K562 (cell line): Measurements from ENCODE around the gene UHRF1. TPM values are rescaled to one million over a fixed set of nuclear protein-coding genes. Genes with fewer than 3 reads are reported as not detected.

Experiments used
- ATAC-seq: fragments of 200-7000 bp; cut with Tn5 transposase; 3 replicates; pipeline ENCODE4 v1.9.1; 2020; ENCODE audit warnings: moderate library complexity
- BruUV-seq: library from RNA; stranded (reverse); fragments of 400-500 nt; replicated peaks from 2 replicates; lab custom pipeline; 2021; lab: Mats Ljungman, UMichigan
- CTCF ChIA-PET: fragments of 300-600 bp; formaldehyde crosslinking; extraction: SDS; loops from one replicate; lab custom pipeline; 2021; ENCODE audit warnings: low intra/inter-chr PET ratio; lab: Yijun Ruan, JAX
- POLR2A ChIA-PET: fragments of 300-600, 350-650 bp; sonication (Branson Sonifier 250); formaldehyde crosslinking; extraction: SDS; loops from one replicate; lab custom pipeline; 2021; ENCODE audit warnings: antibody characterized with exemption, inconsistent platforms; lab: Yijun Ruan, JAX
- DNase-seq, 4 experiments: peaks; one replicate each; pipeline versions ENCODE4 v3.0.0 to v3.0.0-alpha.2; 2011 to 2018; ENCODE audit warnings: low spot score in 3 of 4, mixed read lengths in 3 of 4; ENCODE audit errors: extremely low read depth in 1 of 4
- FAIRE-seq: peaks from 2 replicates; lab custom pipeline; 2011; peaks lifted over from hg19 to GRCh38; lab: Jason Lieb, UNC
- H2AFZ ChIP-seq: 2 replicates; pipeline ENCODE4 v1.6.0; 2011; ENCODE audit warnings: low read depth, low read length, control low read depth, inconsistent platforms
- H3K27ac ChIP-seq: fragments of 200-600 bp; 3 replicates; pipeline ENCODE4 v1.8.0; 2011; ENCODE audit warnings: low read depth, mild to moderate bottlenecking, control low read depth, inconsistent platforms, low read length, moderate library complexity, mixed read lengths; ENCODE audit errors: extremely low read depth
- H3K27me3 ChIP-seq, 2 experiments: fragments of 300-600 bp in 1 of 2; 2 replicates in 1 of 2; 3 replicates in 1 of 2; pipeline versions ENCODE4 v1.6.0 to v1.8.0; 2011; ENCODE audit warnings: inconsistent platforms in 2 of 2, low read length in 2 of 2, mild to moderate bottlenecking in 1 of 2, mixed read lengths in 1 of 2, moderate library complexity in 1 of 2; ENCODE audit not compliant: control insufficient read depth in 2 of 2, insufficient read depth in 2 of 2
- H3K36me3 ChIP-seq: fragments of 300-600 bp; 3 replicates; pipeline ENCODE4 v1.8.0; 2011; ENCODE audit warnings: mild to moderate bottlenecking, low read length, inconsistent platforms; ENCODE audit not compliant: control insufficient read depth, insufficient read depth
- H3K4me1 ChIP-seq, 2 experiments: fragments of 200-600 bp in 1 of 2; replicated peaks in 1 of 2; 2 replicates in 1 of 2; 3 replicates in 1 of 2; pipeline versions ENCODE4 v1.5.1 to v1.8.0; 2011; ENCODE audit warnings: inconsistent platforms in 2 of 2, low read length in 2 of 2, mild to moderate bottlenecking in 1 of 2, mixed read lengths in 1 of 2, moderate library complexity in 1 of 2; ENCODE audit not compliant: control insufficient read depth in 2 of 2, insufficient read depth in 2 of 2
- H3K4me2 ChIP-seq: 2 replicates; pipeline ENCODE4 v1.6.1; 2011; ENCODE audit warnings: low read length, control low read depth, inconsistent platforms, mixed read lengths; ENCODE audit not compliant: insufficient read depth
- H3K4me3 ChIP-seq: fragments of 200-600 bp; sonication (generic), shearing (Covaris generic); 2 replicates; pipeline ENCODE4 v1.5.1; 2016; ENCODE audit warnings: control low read depth, inconsistent platforms
- H3K79me2 ChIP-seq: fragments of 200-600 bp; 3 replicates; pipeline ENCODE4 v1.8.0; 2011; ENCODE audit warnings: low read length, inconsistent platforms; ENCODE audit not compliant: control insufficient read depth, insufficient read depth
- H3K9ac ChIP-seq, 2 experiments: 2 replicates each; pipeline versions ENCODE4 v1.6.0 to v1.6.1; 2011; ENCODE audit warnings: low read depth in 2 of 2, low read length in 2 of 2, control low read depth in 1 of 2, inconsistent platforms in 1 of 2, mild to moderate bottlenecking in 1 of 2, mixed read lengths in 1 of 2; ENCODE audit not compliant: insufficient read depth in 1 of 2
- H3K9me1 ChIP-seq: one replicate; pipeline ENCODE4 v1.6.0; 2011; ENCODE audit warnings: inconsistent platforms, mild to moderate bottlenecking, low read length, moderate library complexity; ENCODE audit not compliant: control insufficient read depth, insufficient read depth
- H3K9me3 ChIP-seq: replicated peaks from 2 replicates; pipeline ENCODE4 v1.5.1; 2011; ENCODE audit warnings: low read depth, low read length, inconsistent platforms; ENCODE audit not compliant: control insufficient read depth, insufficient read depth
- H4K20me1 ChIP-seq: replicated peaks from 2 replicates; pipeline ENCODE4 v1.6.1; 2011; ENCODE audit warnings: low read length, inconsistent platforms, mixed read lengths; ENCODE audit not compliant: control insufficient read depth, insufficient read depth
- CCNT2 ChIP-seq: IDR thresholded peaks from 2 replicates; pipeline ENCODE4 v1.6.1; 2011; ENCODE audit warnings: borderline replicate concordance, low read depth, mild to moderate bottlenecking, moderate library complexity, mixed read lengths, low read length; ENCODE audit not compliant: insufficient read length; ENCODE audit errors: extremely low read depth
- CREB1 ChIP-seq, 2 experiments: sonication (generic) in 1 of 2; formaldehyde crosslinking in 1 of 2; IDR thresholded peaks; 2 replicates each; pipeline versions ENCODE4 v1.6.1 to v1.8.0; 2012 to 2022; ENCODE audit warnings: inconsistent platforms in 1 of 2, mild to moderate bottlenecking in 1 of 2, missing genetic modification reagents in 1 of 2, moderate library complexity in 1 of 2
- ELF2 ChIP-seq: fragments of 250-450 bp; sonication (Bioruptor Pico); IDR thresholded peaks from 2 replicates; pipeline ENCODE4 v1.5.0; 2021; ENCODE audit warnings: mild to moderate bottlenecking
- FOSL1 ChIP-seq: fragments of 200-800 bp; sonication (Bioruptor generic); conservative IDR thresholded peaks from 2 replicates; pipeline ENCODE4 v1.6.1; 2016; ENCODE audit warnings: missing genetic modification characterization, missing compliant biosample characterization
- GTF3C2 ChIP-seq: IDR thresholded peaks from 3 replicates; pipeline ENCODE4 v1.6.1; 2011; ENCODE audit warnings: borderline replicate concordance, mild to moderate bottlenecking, moderate library complexity; ENCODE audit not compliant: insufficient read length; ENCODE audit errors: extremely low read depth
- JUN ChIP-seq, 2 experiments: sonication (generic) in 1 of 2; formaldehyde crosslinking in 1 of 2; IDR thresholded peaks; 2 replicates each; pipeline versions ENCODE4 v1.6.1 to v1.8.0; 2012 to 2022; ENCODE audit warnings: borderline replicate concordance in 2 of 2, mild to moderate bottlenecking in 2 of 2, improper control_type of control experiment in 1 of 2, low read depth in 1 of 2, low read length in 1 of 2, missing genetic modification reagents in 1 of 2
- KAT2B ChIP-seq: IDR thresholded peaks from one replicate; pipeline ENCODE4 v1.6.1; 2012; ENCODE audit warnings: low read depth, mild to moderate bottlenecking, control low read depth, inconsistent platforms, low read length, moderate library complexity
- RBM22 ChIP-seq: fragments of 200-400 bp; formaldehyde crosslinking; IDR thresholded peaks from 2 replicates; pipeline ENCODE4 v1.6.1; 2018; ENCODE audit warnings: low read length, low read depth; ENCODE audit not compliant: poor library complexity, severe bottlenecking
- SIX5 ChIP-seq, 2 experiments: IDR thresholded peaks; 2 replicates each; pipeline ENCODE4 v1.6.1; 2011; ENCODE audit warnings: low read length in 2 of 2, borderline replicate concordance in 1 of 2, low read depth in 1 of 2, mild to moderate bottlenecking in 1 of 2, moderate library complexity in 1 of 2; ENCODE audit not compliant: insufficient read depth in 1 of 2
- SRSF7 ChIP-seq: fragments of 200-400 bp; formaldehyde crosslinking; optimal IDR thresholded peaks from 2 replicates; pipeline ENCODE3; 2017; ENCODE audit warnings: mild to moderate bottlenecking, low read depth, low read length
- TOE1 ChIP-seq, 2 experiments: fragments of 450-650 bp in 1 of 2; sonication (generic) in 1 of 2; formaldehyde crosslinking in 1 of 2; IDR thresholded peaks; 2 replicates each; pipeline versions ENCODE4 v1.7.1 to v1.8.0; 2016 to 2022; ENCODE audit warnings: borderline replicate concordance in 2 of 2, mild to moderate bottlenecking in 2 of 2, antibody characterized with exemption in 1 of 2, inconsistent platforms in 1 of 2, low read depth in 1 of 2, missing genetic modification reagents in 1 of 2, moderate library complexity in 1 of 2
- ZNF764 ChIP-seq: fragments of 250-450 bp; sonication (Bioruptor Pico); IDR thresholded peaks from 2 replicates; pipeline ENCODE4 v1.4.0; 2020; ENCODE audit warnings: low read depth, mild to moderate bottlenecking, moderate library complexity
- WGBS: fragments of 100-300 bp; shearing (Covaris generic); methylation state at CpG from one replicate; pipeline ENCODE4 v1.1.6; 2016; ENCODE audit warnings: low coverage, mixed read lengths; ENCODE audit not compliant: insufficient coverage; ENCODE audit errors: missing lambda C conversion rate; 5-methylcytosine and 5-hydroxymethylcytosine counted together
- in situ Hi-C: fragments of 300-500 bp; cut with MboI; formaldehyde crosslinking; loops from 4 replicates; pipeline ENCODE4 v1.15.0; 2018; ENCODE audit warnings: inconsistent platforms, mixed read lengths
- intact Hi-C: fragments of 100-400 bp; cut with micrococcal nuclease; formaldehyde crosslinking; loops from 2 replicates; pipeline ENCODE4 v1.14.2; 2022
- polyA plus RNA-seq, 8 experiments: library from polyadenylated mRNA; depleted of rRNA in 4 of 8; stranded (reverse) in 5 of 8; unstranded in 3 of 8; fragments of >200 nt; fragmentation: Nextera tagmentation in 2 of 8; fragmentation: Illumina TruSeq in 1 of 8; extraction: Ambion mirVana in 2 of 8; extraction: Trizol in 1 of 8; gene quantifications; 2 replicates each; pipeline versions ENCODE4 v1.2.1 to v1.2.3, GENCODE V29; 2011 to 2014; ENCODE audit warnings: inconsistent platforms in 1 of 8, missing spikeins in 1 of 8
- total RNA-seq, 7 experiments: library from RNA; depleted of rRNA in 6 of 7; stranded (reverse); fragments of >200 nt in 6 of 7; fragmentation: Illumina TruSeq in 2 of 7; extraction: Trizol in 2 of 7; gene quantifications; 2 replicates each; pipeline versions ENCODE4 v1.2.1 to v1.2.3, GENCODE V29; 2011 to 2021; ENCODE audit warnings: low replicate concordance in 1 of 7
- TF ChIP-seq, protein P1 (sequence below): fragments of 250-450 bp; sonication (Bioruptor Pico); IDR thresholded peaks from 2 replicates; pipeline ENCODE4 v1.4.0; 2020; ENCODE audit warnings: mild to moderate bottlenecking

The UHRF1 gene
- total and polyA plus RNA-seq, 9 of the 15 experiments (the other 6 are each of a cell fraction or from before 2014, with no cell fraction given) = 6.0 to 101 (median 30.9) TPM

DNA sequence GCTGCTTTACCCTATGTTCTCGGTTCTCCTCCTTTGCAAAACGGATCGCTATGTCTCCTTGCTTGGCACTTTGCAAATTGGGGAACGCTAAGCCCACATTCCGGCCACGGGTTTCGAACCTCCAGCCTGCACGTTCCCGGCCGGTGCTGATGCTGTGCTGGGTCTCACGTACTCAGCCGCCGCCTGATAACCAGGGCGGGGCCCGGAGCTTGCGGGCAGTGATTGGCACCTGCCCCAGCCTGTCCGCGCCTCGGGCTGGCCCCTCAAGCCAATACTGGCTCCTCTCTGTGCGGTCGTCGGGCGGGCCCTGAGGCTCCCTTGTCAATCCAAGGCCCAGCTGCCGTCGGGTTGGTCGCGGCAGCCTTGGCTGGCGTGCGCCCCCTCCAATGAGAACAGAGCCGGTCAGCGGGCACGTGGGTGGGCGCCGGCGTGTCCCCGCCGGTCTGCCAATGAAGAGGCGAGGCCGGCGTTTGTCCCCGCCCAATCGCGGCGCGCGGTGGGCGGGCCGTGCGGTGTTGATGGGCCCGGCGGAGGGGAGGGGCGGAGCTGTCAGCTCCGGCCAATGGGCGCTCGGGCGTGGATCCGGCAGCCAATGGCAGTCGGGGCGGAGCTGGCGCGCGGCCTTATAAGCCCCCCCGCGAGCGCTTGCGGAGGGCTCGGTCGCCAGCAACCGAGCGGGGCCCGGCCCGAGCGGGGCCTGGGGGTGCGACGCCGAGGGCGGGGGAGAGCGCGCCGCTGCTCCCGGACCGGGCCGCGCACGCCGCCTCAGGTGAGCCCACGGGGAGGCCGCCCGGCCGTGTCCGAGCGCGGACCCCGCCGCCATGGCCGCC lies 59.4 kb downstream of the UHRF1 start, which contains the start of gene KDM4B:
Gene KDM4B (plus strand): TSS at position 652 of the 830 bp plus-strand sequence. CDS start 63,778 bp downstream, outside the sequence.
- peak; percentile 95 for FAIRE-seq
- under 1% methylated on average over 48 of the region's 96 CpGs for whole genome bisulfite sequencing
- peak; percentile 66 for TF ChIP-seq JUN (IDR thresholded peaks at IDR 0.05; ENCODE audit: borderline replicate concordance, low read depth, low read length)
- TF ChIP-seq JUN (CRISPR knock-in tag; IDR thresholded peaks at IDR 0.05; ENCODE audit: borderline replicate concordance) = no peak
- peak; percentile 74 for TF ChIP-seq CCNT2
- peak; percentile 98 for TF ChIP-seq GTF3C2
- no peak for TF ChIP-seq SRSF7
- peak; percentile 76 for TF ChIP-seq CREB1 (IDR thresholded peaks at IDR 0.05)
- peak; percentile 94 for TF ChIP-seq CREB1 (CRISPR knock-in tag; IDR thresholded peaks at IDR 0.05)
- no peak for TF ChIP-seq RBM22
- TF ChIP-seq, protein P1, sequence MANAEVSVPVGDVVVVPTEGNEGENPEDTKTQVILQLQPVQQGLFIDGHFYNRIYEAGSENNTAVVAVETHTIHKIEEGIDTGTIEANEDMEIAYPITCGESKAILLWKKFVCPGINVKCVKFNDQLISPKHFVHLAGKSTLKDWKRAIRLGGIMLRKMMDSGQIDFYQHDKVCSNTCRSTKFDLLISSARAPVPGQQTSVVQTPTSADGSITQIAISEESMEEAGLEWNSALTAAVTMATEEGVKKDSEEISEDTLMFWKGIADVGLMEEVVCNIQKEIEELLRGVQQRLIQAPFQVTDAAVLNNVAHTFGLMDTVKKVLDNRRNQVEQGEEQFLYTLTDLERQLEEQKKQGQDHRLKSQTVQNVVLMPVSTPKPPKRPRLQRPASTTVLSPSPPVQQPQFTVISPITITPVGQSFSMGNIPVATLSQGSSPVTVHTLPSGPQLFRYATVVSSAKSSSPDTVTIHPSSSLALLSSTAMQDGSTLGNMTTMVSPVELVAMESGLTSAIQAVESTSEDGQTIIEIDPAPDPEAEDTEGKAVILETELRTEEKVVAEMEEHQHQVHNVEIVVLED = peak; percentile 65
- TF ChIP-seq ZNF764 = 0 out of 2 replicates have a peak, but pooled peaks have one; percentile 24
- peak; percentile 70; the same call in 1 of the 2 replicates for TF ChIP-seq TOE1 (IDR thresholded peaks at IDR 0.05; ENCODE audit: borderline replicate concordance)
- no peak for TF ChIP-seq TOE1 (CRISPR knock-in tag; IDR thresholded peaks at IDR 0.05; ENCODE audit: borderline replicate concordance, low read depth)
- no peak for TF ChIP-seq SIX5 (IDR thresholded peaks at IDR 0.05; ENCODE audit: borderline replicate concordance in 1 of 2, insufficient read depth in 1 of 2, low read depth in 1 of 2, low read length in 2 of 2)
- TF ChIP-seq KAT2B = no peak
- TF ChIP-seq FOSL1 (tag) = 0 out of 2 replicates have a peak, but pooled peaks have one; percentile 17
- no peak for TF ChIP-seq ELF2

More for the DNA sequence above, 59.4 kb downstream of the UHRF1 start, which contains the start of gene KDM4B:
- peaks cover 33% of the 10 kb centered on the region for H4K20me1 ChIP-seq
- H3K79me2 ChIP-seq = peaks cover 43% of the 10 kb centered on the region
- POLR2A ChIA-PET = interaction anchor here (0.5 to 1.6 kb wide), 11 partner anchors 10 to 160 kb away, joined by 3 to 10 read pairs (median 3); no protein-coding TSS in a partner anchor
- no peaks in the 10 kb centered on the region; a peak in 1 of 5 replicates for H3K27me3 ChIP-seq
- peak within 1 kb of the TSS; percentile 56 to 96 for H3K9ac ChIP-seq
- ATAC-seq (peak; percentile 97), DNase-seq (peak; percentile 98 to 99 (median 99))
- no TSS peak for BruUV-seq
- H3K4me3 ChIP-seq = peak within 1 kb of the TSS; percentile 61
- H2AFZ ChIP-seq = peak within 1 kb of the TSS; percentile 93
- no peaks in the 10 kb centered on the region for H3K9me3 ChIP-seq
- H3K4me1 ChIP-seq = peaks cover 16 to 52% of the 10 kb centered on the region in 2 experiments; a peak in 4 of 5 replicates
- CTCF ChIA-PET = no interaction called here
- H3K9me1 ChIP-seq = peaks cover 12% of the 10 kb centered on the region
- peaks cover 5% of the 10 kb centered on the region; the same call in 2 of the 3 replicates for H3K36me3 ChIP-seq
- H3K27ac ChIP-seq = peak within 1 kb of the TSS; percentile 59
- H3K4me2 ChIP-seq = peak within 1 kb of the TSS; percentile 92
- in situ Hi-C loops = no loop called here
- intact Hi-C loops = no loop called here
